ENCODE data around the gene DBH. TPM values are rescaled to one million over a fixed set of nuclear protein-coding genes. Genes with fewer than 3 reads are reported as not detected.
"Not testable (repeated sequence)": the region's sequence is repeated elsewhere in the genome, so short reads cannot be mapped to it uniquely, and the experiment has no call there.

The DBH gene
- total RNA-seq, 1 donor from 2014 or later = not detected

DNA sequence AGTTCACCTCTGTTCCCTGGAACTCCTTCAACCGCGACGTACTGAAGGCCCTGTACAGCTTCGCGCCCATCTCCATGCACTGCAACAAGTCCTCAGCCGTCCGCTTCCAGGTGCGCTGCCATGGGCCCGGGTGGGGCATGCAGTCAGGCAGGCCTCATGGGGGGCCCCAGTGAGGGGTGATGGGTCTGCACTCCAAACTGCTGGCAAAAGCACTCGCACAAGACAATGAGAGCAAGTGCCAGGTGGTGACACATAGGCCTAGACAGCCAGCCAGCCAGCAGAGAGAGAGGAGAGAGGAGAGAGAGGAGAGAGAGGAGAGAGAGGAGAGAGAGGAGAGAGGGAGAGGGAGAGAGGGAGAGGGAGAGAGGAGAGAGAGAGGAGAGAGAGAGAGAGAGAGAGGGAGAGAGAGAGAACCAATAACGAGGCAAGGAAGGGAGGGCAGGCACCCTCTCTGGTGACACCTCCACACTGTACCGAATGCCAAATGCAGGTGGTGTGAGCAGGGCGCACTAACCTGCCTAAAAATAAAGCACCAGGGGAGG lies 21.0 kb downstream of the DBH start:
- intact Hi-C loops (cut with micrococcal nuclease) = no loop called here
- DNase-seq (no peak), ATAC-seq (no peak)

DNA sequence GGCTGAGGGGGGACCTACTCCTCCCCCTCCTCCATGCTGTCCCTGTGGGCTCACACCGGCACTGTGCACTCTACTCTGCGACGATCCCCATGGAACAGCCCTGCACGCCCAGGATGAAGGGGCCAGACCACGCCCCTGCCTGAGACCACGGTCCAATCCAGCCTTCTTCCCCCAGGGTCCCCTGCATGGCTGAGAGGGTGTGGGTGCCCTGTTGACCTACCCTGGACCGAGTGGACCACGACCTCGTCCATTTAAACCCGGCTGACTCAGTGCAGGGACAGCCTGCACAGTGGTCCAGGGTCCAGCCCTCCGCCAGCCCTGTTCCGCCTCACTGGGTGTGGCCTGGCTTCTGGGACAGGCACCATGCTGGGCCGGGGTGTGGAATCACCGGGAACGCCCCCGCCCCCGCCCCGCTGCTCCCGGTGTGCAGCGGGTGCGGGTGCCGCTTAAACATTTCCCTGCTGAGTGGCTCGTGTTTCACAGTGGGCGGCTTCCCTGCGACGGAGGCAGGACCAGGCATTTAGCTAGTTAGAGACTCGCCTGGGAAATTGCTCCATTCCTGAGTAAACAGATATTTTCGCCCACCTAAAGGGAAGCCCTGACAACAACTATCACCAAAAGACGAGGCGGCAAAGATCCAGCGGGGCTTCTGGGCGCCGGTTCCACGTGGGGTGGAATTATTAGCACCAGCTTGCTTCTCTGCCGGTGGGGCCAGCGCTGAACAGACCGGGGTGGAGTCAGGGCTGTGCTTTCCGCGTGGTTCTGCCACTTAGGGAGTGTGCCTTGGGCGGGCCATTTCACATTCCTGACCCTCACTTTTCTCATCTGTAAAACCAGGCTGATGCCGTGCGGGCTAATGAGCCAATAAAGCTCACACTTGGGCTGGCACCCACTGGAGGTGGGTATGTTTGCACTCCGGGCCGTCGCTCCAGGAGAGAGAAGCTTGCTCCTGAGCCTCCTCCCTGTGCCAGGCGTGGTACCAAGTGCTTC lies 22.6 kb downstream of the DBH start:
- DNase-seq (peak; percentile 61), ATAC-seq (peak; percentile 86)
- intact Hi-C loops (cut with micrococcal nuclease) = no loop called here

DNA sequence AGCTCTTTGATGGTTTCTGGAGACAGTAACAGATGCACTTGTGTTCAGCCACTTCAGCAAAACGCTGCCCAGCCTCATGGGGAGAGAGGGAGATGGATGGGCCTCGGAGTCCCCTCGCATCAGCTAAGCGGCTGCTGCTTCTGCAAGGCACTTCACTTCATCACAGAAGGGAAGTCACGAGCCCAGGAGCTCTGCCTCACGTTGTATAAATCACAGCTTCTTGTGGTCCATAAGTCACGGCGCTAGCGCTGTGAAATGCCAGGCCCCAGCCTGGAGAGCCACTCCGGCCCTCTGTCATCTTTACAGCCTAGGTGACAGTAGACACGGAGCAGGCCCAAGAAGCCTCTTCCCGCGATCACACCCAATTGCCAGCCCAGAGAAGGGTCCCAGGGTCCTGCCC lies 23.4 kb downstream of the DBH start:
- intact Hi-C loops (cut with micrococcal nuclease) = no loop called here
- ATAC-seq = no peak
- no peak for DNase-seq

DNA sequence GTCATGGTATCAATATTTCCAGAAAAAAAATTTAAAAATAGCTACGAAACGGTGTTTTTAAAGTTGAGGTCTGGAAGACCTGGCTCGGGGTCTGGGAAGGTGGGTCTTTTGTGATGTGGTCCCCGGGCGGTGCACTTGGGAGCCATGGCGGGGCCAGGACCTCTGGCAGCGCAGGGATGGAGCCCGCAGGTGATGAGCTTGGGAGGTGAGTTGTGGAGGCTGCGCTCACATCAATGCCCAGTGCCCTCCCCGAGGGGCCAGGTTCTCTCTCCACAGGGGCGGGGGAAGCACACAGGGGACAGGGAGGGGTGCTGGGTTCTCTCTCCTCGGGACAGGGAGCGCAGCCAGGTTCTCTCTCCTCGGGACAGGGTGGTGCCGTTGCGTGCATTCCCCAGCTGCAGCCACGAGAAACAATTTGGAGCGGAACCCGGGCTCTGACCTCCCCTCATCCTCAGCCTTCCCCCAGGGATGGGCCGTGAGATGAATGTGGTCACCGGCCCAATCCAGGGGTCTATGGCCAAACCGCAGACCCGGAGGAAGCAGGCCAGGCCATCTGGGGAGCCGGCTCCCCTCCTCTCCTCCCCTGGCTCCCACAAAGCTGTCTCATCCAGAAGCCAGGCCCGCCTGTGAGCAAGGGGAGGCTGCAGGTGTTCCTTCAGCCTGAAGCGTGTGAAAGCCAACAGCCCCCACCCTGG lies 25.8 kb downstream of the DBH start:
- no peak for DNase-seq
- ATAC-seq = no peak
- intact Hi-C loops (cut with micrococcal nuclease) = no loop called here

DNA sequence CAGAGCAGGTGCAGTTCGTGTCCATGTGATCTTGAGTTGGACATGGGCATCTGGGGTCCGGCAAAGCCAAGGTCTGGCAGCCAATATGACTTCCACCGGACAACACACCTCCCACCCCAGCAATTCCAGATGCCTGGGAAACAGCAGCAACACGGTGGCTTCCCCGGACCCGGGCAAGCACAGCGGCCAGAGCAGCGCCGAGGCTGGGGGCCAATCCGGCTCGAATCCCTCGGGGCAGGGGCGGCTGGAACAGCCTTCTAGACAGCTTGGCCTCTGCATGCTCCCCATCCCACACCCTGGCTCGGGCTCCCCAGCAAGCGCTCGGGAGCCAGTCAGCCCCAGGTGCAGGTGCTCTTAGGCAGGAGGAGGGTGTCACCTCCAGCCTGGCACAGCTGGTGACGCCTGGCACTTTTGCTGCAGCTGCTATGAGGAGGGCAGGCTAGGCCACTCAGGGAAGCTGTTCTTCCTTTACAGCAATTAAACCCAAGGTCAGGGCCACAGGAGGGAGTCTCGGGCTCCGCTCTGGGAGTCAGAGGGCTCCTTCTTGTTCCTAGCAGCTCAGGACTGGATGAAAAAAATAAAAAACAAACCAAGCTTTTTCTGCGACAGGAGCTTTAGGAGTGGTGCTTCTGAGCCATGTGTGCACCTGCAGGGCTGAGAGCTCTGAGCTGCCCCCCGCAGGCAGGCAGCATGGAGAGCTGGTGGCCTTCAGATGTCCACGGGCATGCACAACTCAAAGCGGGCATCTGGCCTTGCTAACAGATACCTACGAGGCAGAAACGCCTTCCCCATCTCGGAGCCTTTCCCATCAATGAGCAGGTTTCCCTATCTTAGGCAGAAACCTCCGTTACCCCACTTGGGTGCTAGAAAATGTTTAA lies 28.2 kb downstream of the DBH start:
- intact Hi-C loops (cut with micrococcal nuclease) = no loop called here
- ATAC-seq = no peak
- no peak for DNase-seq

DNA sequence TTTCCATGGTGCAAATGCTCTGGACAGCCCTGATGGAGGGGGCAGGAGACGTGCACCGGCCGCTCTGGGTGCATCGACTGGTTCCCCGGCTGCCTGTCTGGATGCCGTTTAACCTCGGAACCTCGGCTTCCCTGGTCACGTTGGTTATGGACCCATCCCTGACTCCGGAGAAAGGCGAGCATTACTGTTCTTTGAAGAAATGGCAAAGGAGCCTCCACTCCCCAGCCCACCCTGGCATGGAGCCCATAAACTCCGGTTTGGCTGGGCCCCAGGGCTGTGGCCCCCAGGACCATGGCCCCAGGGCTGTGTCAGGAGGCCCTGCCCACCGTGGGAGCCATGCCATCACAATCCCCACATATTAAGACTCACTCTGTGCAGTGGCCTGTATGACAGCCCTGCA lies 28.9 kb downstream of the DBH start:
- DNase-seq = no peak
- intact Hi-C loops (cut with micrococcal nuclease) = no loop called here
- no peak for ATAC-seq

DNA sequence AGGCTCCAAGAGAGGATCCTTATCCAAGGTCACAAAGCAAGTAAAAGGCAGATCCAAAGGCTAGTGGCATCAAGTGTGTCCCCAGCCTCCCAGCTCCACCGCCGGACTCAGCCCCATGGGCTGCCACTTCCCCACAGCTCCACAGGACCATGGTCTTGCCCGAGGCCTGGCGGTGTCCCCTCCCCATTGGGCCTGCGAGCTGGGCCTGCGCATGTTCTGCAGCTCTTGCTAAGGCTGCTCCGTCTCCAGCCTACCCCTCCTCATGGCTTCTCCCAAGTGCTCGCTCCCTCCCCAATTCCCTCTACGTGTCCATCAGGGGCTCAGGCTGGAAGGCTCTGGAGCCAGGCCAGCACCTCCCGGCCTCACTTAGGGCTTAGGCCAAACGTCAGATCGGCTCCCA lies 29.4 kb downstream of the DBH start:
- ATAC-seq (no peak), DNase-seq (no peak)
- intact Hi-C loops (cut with micrococcal nuclease) = no loop called here

DNA sequence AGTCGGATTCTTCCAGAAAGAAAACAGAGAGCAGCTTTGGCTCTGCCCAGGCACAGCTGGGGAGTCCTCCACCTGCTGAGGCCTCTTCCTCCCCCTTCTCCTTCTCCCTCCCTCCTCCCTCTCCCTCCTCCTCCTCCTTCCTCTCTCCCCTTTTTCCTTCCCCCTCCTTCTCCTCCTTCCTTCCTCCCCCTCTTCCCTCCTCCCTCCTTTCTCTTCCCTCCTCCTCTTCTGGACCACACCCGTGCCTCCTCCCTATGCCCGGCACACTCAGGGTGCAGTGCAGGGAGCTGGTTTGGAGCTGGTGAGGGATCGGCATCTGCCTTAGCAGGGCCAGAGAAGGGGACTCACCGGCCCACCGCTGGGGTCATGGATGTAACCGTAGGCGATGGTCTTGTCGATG lies 30.2 kb downstream of the DBH start:
- ATAC-seq = no peak
- intact Hi-C loops (cut with micrococcal nuclease) = no loop called here
- no peak for DNase-seq

DNA sequence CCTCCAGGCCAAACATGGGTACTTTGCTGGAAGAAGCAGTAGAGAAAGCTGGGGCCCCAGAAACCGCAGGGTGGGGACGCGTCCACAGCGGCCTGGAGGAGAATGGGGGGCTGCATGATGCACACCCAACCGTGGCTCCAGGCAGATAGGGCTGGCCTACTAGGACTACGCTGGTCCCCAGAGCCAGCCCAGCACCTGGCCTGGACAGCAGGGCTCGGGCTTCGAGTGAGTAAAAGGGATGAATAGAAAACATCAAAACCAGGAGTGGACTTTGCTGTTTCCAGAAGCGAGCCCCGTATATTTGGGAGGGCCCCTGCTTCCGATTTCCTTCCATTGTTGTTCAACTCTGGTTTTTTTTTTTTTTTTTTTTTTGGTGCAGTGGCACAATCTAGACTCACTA lies 30.7 kb downstream of the DBH start:
- intact Hi-C loops (cut with micrococcal nuclease) = no loop called here
- no peak for ATAC-seq
- no peak for DNase-seq

DNA sequence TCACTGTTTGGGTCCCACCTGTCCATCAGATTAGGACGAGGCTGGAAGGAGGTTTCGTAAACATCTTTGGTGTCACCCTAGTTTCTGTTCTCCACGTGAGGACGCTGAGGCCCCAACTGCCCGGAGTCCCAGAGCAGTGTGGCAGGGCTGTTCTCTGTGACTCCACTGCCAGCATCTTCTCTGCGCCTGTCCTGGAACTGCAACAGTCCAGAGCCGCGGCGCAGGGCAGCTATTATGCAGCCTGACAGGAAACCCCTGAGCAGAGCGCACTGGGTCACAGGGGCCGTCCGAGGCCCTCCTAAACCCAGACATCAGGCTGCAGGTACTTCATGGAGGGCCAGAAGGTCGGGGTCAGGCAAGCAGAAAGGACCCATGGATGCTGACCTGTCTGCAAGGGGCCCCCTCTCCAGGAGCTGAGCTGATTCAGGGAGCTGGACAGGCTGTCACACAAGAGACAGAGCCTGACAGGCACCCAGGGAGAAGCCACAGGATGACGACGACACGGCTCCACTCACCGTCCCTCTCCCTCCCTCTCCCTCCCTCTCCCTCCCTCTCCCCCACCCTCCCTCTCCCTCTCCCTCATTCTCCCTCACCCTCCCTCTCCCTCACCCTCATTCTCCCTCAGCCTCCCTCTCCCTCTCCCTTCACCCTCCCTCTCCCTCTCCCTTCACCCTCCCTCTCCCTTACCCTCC lies 31.7 kb downstream of the DBH start:
- intact Hi-C loops (cut with micrococcal nuclease) = no loop called here
- DNase-seq (no peak), ATAC-seq (no peak)

DNA sequence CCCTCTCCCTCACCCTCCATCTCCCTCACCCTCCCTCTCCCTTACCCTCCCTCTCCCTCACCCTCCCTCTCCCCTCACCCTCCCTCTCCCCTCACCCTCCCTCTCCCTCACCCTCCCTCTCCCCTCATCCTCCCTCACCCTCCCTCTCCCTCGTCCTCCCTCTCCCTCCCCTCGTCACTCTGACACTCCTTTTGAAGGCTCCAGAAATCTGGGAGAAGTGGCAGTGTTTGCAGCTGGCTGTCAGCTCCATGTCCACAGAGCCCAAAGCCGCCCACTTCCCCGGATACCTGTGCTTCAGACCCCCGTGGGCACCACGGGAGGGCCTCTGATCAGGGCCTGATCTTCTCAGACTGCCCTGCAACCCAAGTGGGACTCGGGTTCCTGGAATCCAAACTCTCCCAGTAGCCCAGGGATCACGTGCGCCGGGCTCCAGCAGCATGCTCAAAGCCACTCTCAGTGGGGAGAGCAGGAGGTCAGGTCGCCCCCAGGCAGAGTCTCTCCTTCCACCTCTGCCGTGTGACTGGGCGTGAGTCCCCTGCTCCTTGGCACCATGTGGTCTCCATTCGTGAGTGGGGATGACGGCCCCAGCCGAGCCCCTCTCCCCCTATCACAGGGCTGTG lies 33.1 kb downstream of the DBH start:
- DNase-seq (no peak), ATAC-seq (no peak)
- intact Hi-C loops (cut with micrococcal nuclease) = no loop called here

DNA sequence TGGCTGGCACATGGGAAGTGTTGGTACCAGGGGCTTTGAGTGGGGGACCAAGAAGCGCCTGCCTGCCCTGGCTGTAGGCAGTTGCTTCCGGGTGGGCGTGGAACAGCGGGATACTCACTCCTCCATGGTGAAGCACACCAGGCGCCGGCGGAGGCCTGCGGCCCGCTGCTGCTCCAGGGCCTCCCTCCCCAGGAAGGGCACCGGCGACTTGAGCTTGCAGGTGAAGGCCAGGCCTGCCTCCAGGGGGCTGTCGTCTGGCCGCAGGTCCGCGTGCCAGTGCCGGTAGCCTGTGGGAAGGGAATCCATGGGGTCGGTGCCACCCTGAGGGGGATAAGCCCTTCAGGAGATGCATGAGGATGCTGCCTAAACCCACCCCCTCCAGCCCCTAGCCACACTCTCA lies 34.3 kb downstream of the DBH start:
- ATAC-seq (no peak), DNase-seq (no peak)
- intact Hi-C loops (cut with micrococcal nuclease) = no loop called here

DNA sequence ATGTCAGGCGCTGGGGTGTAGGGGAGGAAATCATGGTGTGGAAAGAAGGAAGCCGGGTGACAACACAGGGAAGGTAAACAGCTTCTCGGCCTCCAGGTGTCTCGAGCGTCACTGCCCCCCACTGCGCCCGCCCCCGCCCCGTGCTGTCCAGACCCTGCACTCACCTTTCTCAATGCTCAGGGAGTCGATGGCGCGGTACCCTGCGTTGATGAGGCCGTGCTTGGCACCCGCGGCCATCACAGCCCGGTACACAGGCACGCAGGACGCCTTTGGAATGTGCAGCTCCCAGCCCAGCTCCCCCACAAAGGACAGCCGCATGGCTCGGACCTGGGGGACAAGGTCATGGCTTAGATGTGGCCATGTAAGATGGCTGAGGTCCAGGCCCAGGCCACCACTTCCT lies 35.2 kb downstream of the DBH start:
- intact Hi-C loops (cut with micrococcal nuclease) = no loop called here
- DNase-seq (no peak), ATAC-seq (no peak)

DNA sequence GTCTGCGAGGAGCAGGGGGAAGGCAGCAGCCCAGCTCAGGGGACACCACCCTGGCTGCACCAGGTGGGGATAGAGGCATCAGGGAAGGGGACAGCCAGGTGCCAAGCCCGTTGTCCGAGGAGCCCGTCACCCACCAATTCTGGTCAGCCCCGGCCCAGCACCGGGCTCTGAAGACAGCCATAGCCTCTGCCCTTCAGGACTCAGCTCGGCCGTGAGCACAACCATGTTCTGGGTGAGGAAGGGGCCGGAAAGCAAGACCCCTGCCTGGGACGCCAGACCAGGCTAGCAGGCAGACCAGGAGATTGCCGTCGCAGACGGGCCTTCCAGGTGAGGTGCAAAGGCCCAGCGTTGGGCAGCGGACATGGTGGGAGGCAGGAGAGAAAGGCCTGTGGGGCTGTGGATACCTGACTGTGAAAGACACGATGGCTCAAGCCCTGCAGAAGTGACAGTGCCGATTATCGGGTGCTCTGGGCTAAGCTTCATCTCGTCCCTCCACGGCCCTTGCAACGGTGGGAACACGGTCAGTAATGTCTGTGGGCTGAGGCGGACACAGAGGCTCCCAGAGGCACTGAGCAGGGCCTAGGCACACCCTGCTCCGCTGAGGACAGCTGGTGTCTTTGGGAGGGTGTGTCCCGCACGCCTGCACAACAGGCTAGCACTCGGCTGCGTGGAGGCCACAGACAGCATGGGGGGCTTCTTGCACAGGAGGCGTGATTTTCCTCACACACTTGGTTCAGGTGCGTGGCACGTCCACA lies 36.5 kb downstream of the DBH start:
- DNase-seq (peak; percentile 16), ATAC-seq (no peak)
- intact Hi-C loops (cut with micrococcal nuclease) = no loop called here

DNA sequence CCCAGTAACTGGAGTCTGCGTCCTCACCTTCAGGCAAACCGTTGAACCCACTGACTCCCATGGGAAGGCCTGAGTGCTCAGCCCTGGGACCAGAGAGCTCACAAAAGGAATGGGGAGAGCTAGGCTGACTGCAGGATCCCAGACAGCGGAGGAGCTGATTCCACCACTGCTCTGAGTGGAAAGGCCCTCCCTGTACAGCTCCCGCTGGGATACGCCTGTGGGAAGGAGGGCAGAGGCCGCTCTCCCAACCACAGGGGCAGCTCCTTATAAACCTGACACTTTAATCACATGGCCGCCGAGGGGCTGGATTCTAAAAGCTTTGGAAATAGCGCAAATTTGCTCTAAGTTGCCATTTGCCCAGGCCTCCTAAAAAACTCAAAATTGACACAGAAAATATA lies 37.1 kb downstream of the DBH start:
- peak; percentile 41 for ATAC-seq
- peak; percentile 26 for DNase-seq
- intact Hi-C loops (cut with micrococcal nuclease) = no loop called here

DNA sequence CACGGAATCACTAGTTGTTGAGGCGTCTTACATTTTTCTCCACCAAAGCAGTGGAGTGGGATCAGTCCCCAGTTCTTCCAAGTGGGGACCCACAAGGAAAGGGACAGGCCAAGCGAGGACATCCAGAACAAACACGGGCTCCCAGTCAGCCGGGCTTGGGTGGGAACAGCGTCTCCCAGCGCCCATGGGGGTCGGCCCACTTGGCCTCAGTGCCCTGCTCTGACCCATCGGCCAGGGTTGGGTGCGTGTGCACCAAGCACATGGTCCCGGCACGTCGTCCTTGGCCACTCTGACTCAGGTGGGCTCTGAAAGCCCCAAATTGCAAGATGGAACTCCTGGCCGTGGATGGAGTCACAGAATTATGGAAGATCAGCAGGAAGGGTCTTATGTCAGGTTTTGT lies 37.9 kb downstream of the DBH start:
- peak; percentile 13 for DNase-seq
- intact Hi-C loops (cut with micrococcal nuclease) = no loop called here
- ATAC-seq = no peak

DNA sequence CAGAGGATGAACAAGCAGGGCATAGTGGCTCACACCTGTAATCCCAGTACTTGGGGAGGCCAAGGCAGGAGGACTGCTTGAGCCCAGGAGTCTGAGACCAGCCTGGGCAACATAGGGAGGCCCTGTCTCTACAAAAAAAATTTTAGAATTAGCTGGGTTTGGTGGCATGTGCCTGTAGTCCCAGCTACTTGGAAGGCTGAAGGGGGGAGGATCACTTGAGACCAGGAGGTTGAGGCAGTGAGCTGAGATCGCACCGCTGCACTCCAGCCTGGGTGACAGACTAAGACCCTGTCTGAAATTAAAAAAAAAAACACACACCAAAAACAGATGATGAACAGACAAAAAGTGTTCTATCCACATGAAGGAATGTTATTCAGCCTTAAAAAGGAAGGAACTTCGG lies 39.6 kb downstream of the DBH start:
- DNase-seq; intact Hi-C loops (cut with micrococcal nuclease); ATAC-seq: not testable (repeated sequence)

DNA sequence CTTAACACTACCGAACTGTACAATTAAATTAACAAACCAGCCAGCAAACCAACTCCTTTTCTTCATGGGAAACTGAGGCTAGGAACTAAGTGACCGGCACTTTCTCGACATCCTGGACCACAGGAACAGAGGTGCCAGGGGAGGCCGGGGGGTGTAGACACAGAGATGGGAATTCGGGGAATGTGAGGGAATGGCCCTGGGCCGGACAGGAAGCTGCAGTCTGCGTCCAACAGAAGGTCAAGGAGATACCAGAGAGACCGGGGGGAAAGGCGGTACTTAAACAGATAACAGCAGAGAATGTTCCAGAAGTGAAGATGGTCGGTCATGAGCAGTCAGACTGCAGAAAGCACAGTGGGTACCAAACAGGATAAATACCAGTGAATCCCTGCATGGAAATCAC lies 40.3 kb downstream of the DBH start:
- DNase-seq (peak; percentile 14), ATAC-seq (no peak)
- intact Hi-C loops (cut with micrococcal nuclease) = no loop called here

All from left ventricle myocardium superior (tissue), 1 donor.